HG03060 (cell line): Measurements from ENCODE around the gene OR10T2.
"Not testable (repeated sequence)": the region's sequence is repeated elsewhere in the genome, so short reads cannot be mapped to it uniquely, and the experiment has no call there.

Experiments
- ATAC-seq: cut with Tn5 transposase; IDR thresholded peaks from one replicate; pipeline ENCODE4 v1.9.1; 2021; ENCODE audit warnings: low read depth, moderate number of reproducible peaks; ENCODE audit not compliant: unreplicated experiment

Gene OR10T2

GRCh38 chr1:158398818-158399514, at the start of gene OR10T2:
OR10T2 (minus strand) TSS chr1:158399466; CDS start chr1:158399466, 0 bp downstream.
- no peak for ATAC-seq

GRCh38 chr1:158445376-158445775, 46.1 kb upstream of the OR10T2 start:
- ATAC-seq = no peak

- no peak for ATAC-seq
Measured at GRCh38 chr1:158434741-158435140, 35.5 kb upstream of the OR10T2 start.

GRCh38 chr1:158430163-158430562, 30.9 kb upstream of the OR10T2 start:
- not testable (repeated sequence) for ATAC-seq

GRCh38 chr1:158426137-158426536, 26.9 kb upstream of the OR10T2 start, which contains the start of gene OR10K2:
OR10K2 (minus strand) TSS chr1:158426237; CDS start chr1:158420866, 5,371 bp downstream.
- ATAC-seq = no peak

- no peak for ATAC-seq
Measured at GRCh38 chr1:158425027-158425426, 25.8 kb upstream of the OR10T2 start.

- ATAC-seq = no peak
Measured at GRCh38 chr1:158422212-158422611, 22.9 kb upstream of the OR10T2 start.

- no peak for ATAC-seq
Measured at GRCh38 chr1:158417586-158417985, 18.3 kb upstream of the OR10T2 start.

GRCh38 chr1:158414651-158415345, 15.5 kb upstream of the OR10T2 start:
- no peak for ATAC-seq

- ATAC-seq = no peak
Measured at GRCh38 chr1:158407092-158407491, 7.8 kb upstream of the OR10T2 start.

- no peak for ATAC-seq
Measured at GRCh38 chr1:158400871-158401270, 1.6 kb upstream of the OR10T2 start.

GRCh38 chr1:158396646-158397045, 2.6 kb downstream of the OR10T2 start:
- no peak for ATAC-seq

GRCh38 chr1:158393476-158393875, 5.8 kb downstream of the OR10T2 start:
- ATAC-seq = no peak

GRCh38 chr1:158391099-158391498, 8.2 kb downstream of the OR10T2 start:
- no peak for ATAC-seq

- no peak for ATAC-seq
Measured at GRCh38 chr1:158390331-158390730, 8.9 kb downstream of the OR10T2 start.

GRCh38 chr1:158374860-158375259, 24.4 kb downstream of the OR10T2 start:
- no peak for ATAC-seq

- ATAC-seq = not testable (repeated sequence)
Measured at GRCh38 chr1:158374101-158374500, 25.2 kb downstream of the OR10T2 start.

- ATAC-seq = peak; percentile 79
Measured at GRCh38 chr1:158371188-158371953, 27.9 kb downstream of the OR10T2 start.

- no peak for ATAC-seq
Measured at GRCh38 chr1:158366783-158367182, 32.5 kb downstream of the OR10T2 start.

GRCh38 chr1:158362941-158363340, 36.3 kb downstream of the OR10T2 start:
- no peak for ATAC-seq

GRCh38 chr1:158362482-158362881, 36.8 kb downstream of the OR10T2 start:
- ATAC-seq = no peak
